DMS153 (cell line): ENCODE data around the gene SLC6A18.

Experiments used
- DNase-seq: peaks from one replicate; lab custom pipeline; 2025; lab: John Stamatoyannopoulos, UW

Gene SLC6A18

DNA sequence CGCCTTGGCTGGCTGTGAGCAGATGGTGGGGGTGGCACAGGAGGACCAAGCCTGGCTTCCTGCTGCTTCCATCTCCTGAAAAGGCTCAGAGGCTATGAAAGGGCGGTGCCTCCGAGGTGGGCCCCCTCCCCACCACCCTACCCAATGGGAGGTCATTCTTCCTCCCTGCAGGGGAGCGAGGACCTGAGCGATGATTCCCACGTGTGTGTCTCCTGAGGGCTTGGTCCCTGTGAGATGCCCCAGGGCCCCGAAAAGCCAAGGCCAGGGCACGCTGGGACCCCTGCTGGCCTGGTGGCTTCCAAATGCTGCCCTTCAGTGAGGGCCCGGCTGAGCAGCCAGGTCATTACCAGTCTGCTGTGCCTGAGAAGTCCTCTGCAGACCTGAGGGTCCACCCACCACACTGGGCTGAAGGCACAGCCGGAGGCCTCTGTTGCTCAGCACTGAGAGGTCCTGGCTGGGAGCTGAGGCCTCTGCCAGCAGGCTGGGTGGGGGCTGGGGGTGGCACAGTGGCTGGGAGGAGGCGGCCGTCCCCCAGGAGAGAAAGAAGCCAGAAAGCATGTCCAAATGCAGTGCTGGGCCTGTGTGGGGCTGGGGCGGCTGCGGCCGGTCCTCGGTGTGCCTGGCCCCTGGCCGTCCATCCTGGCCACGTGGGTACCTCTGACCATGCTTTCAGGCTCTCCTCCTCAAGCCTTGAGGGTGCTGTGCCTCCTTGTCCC, 37.8 kb upstream of the SLC6A18 start:
- no peak for DNase-seq

DNA sequence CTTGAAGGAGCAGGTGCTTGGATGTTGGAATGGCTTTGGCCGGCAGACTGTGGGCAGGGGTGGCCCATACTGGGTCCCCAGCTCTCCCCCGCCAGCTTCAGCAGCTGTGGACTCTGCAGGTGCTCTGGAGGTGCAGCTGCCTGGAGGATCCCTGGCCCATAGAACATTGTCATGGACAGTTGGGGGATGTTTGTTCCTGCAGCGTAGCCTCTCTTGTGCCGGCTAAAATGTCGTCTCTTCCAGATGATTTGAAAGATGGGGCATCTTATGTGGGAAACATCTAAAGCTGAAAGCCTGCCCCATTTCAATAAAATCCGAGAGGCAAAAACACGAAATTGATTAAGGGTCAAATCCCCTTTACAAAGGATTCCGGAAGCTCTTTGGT, 37.2 kb upstream of the SLC6A18 start:
- no peak for DNase-seq

DNA sequence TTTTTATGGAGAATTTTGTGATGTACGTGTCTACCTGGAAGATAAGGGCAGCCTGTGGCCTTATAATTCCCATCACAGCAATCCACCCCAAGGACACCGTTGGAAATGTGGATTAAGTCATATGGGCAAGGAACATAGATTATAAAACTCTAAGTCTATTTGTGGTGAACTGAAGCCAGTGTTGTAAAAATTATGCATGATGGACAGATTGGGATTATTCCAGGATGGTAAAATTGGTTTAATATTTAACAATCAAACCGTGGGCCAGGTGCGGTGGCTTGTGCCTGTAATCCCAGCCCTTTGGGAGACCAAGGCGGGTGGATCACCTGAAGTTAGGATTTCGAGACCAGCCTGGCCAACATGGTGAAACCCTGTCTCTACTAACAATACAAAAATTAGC, 36.7 kb upstream of the SLC6A18 start:
- no peak for DNase-seq

DNA sequence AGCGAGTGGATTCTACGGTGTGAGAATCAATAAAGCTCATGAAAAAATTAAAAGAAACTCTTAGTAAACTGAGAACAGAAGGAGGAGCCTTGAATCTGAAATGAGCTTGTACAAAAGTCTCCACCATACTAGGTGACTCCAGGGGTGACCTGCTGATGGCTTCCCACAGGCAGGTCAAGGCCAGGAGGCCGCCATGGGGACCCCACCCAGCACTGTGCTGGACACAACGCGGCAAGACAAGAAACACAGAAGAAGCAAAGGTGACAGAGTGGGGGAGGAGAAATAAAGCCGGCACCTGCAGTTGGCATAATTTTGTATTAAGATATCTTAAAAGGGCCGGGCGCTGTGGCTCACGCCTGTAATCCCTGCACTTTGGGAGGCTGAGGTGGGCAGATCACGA, 35.9 kb upstream of the SLC6A18 start:
- no peak for DNase-seq

- DNase-seq, result no peak
Observed at GRCh38 chr5:1190278-1190677, 34.9 kb upstream of the SLC6A18 start.

DNA sequence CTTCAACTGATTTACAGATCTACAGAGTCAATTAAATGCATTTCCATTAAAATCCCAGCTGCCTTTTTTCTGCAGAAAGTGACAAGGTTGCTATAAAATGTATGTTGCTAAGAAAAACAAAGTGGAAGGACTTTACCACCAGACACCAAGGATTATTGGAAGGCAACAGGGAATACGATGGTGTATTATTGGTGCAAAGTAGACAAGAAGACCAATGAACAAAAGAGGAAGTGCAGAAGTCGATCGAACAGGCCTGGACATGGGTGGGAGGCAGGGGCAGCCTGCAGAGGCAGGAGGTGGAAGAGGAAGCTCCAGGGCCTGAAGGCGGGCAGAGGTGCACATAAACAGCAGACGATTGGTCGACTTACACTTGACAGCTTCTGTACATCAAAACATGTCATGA, 34.3 kb upstream of the SLC6A18 start:
- no peak for DNase-seq

- no peak for DNase-seq
Observed at GRCh38 chr5:1192971-1193590, 32.1 kb upstream of the SLC6A18 start.

GRCh38 chr5:1193591-1193985, 31.6 kb upstream of the SLC6A18 start:
- DNase-seq, result no peak

DNA sequence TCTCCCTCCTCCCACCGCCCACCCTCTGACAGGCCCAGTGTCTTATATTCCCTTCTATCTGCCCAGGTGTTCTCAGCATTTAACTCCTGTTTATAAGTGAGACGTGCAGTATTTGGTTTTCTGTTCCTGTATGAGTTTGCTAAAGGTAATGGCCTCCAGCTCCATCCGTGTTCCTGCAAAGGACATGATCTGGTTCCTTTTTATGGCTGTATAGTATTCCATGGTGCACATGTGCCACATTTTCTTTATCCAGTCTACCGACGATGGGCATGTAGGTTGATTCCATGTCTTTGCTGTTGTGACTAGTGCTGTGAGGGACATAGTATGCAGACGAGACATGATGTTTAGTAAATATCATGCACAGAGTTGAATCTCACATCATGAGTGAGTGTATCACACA, 30.8 kb upstream of the SLC6A18 start:
- DNase-seq, result no peak

DNA sequence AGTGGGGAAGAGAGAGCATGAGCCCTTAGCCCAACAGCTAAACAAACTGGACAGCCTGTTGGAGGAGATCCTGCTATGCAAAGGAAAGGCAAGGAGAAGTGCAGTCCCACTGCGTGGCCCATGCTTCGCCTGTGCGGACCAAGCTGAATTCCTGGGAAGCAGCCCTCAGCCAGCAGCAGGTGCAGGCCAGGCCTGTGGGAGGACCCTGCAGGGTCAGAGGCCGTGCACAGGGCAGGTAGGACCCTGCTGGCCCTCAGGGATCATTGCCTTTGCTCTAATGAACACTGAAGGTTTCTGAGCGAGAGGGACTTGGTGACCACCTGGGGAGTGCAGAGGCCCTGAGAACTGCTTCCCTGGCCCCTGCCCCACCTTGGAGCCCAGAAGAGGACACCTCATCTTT, 29.7 kb upstream of the SLC6A18 start:
- DNase-seq, result no peak

DNA sequence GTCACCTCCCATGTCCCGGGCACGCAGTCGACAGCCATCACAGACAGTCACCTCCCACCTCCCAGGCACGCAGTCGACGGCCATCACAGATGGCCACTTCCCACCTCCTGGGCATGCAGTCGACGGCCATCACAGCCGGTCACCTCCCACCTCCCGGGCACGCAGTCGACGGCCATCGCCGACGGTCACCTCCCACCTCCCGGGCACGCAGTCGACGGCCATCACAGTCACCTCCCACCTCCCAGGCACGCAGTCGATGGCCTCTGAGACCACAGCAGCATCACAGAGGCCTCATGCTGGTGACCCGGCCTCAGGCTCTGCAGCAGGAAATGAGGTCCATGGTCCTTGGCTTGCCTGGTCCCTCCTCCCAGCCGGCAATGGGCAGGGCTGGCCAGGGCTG, 29.3 kb upstream of the SLC6A18 start:
- DNase-seq, result no peak

- no peak for DNase-seq
Observed at GRCh38 chr5:1196562-1196961, 28.6 kb upstream of the SLC6A18 start.

GRCh38 chr5:1197876-1198666, 27.1 kb upstream of the SLC6A18 start:
- no peak for DNase-seq

- no peak for DNase-seq
Observed at GRCh38 chr5:1199340-1199648, 25.9 kb upstream of the SLC6A18 start.

DNA sequence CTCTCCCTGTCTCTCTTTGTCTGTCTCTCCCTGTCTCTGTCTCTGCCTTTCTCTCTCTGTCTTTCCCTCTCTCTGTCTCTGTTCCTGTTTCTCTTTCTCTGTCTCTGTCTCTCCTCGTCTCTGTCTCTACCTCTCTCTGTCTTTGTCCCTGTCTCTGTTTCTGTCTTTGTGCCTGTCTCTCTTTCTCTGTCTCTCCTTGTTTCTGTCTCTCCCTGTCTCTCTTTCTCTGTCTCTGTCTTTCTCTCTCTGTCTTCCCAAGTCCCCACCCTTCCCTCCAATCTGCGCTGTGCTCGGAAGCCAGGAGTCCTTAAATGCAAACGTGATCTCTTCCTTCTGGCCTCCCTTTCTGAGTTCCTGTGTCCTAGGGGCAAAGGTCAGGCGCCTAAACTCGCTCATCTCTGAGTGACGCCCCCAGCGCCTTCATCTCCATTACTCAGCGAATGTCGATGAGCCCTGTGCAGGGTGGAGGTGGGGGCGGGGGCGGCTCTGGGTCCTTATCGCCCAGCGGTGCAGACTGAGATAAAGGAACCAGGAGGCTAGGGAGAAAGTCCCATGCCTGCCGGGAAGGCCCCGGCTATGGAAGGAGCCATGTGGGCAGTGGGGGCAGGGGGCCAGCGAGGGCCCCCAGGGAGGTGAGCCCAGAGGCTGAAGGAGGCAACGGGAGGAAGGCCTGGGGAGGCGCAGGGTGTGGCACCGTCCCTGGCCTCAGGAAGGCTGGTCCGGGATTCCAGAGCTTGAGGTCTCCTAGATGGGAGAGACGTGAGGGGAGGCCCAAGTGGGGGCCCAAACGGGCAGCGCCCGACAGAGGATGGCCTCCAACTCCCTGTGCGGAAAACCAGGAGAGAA, 25.3 kb upstream of the SLC6A18 start:
- no peak for DNase-seq

DNA sequence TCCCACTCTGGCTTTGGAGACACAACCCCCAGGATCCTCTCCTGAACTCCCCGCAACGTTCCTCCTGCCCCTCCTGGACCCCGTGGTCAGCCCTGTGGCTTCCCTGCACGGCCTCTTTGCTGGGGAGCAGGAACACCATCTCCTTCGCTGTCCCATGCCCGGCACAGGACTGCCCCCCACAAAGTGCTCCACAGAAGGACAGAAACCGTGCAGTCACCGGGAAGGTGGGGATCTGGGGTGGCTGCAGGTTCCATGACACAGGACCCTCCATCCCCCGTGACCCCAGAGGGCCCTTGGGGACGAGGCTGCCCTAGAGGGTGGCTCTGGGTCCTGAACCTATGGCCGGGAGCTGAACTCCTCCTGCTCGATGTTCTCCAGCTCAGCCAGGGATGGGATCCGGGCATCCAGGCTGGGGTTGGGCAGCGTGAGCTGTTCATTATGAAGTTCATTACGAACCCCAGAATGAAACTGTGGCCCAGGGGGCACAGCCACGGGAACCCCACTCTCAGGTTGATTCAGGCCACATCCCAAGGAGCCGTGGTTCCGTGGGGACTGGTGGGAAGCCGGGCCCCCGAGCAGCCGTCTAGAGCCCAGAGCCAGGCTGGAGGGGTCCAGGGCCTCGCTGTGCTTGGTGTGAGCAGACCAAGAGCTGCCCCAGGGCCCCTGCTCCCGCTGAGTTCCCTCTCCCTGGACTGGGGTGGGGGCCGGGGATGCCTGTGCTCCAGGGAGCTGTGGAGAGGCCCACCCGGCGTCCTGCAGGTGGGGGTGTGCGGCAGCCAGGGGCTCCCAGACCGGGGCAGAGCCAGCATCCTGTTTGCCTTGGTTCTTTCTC, 24.5 kb upstream of the SLC6A18 start:
- no peak for DNase-seq

- DNase-seq, result peak; percentile 9
Observed at GRCh38 chr5:1201327-1202025, 23.7 kb upstream of the SLC6A18 start, which contains the start of gene SLC6A19. Gene SLC6A19 (plus strand): TSS chr5:1201595. CDS start chr5:1201651, 56 bp downstream.

DNA sequence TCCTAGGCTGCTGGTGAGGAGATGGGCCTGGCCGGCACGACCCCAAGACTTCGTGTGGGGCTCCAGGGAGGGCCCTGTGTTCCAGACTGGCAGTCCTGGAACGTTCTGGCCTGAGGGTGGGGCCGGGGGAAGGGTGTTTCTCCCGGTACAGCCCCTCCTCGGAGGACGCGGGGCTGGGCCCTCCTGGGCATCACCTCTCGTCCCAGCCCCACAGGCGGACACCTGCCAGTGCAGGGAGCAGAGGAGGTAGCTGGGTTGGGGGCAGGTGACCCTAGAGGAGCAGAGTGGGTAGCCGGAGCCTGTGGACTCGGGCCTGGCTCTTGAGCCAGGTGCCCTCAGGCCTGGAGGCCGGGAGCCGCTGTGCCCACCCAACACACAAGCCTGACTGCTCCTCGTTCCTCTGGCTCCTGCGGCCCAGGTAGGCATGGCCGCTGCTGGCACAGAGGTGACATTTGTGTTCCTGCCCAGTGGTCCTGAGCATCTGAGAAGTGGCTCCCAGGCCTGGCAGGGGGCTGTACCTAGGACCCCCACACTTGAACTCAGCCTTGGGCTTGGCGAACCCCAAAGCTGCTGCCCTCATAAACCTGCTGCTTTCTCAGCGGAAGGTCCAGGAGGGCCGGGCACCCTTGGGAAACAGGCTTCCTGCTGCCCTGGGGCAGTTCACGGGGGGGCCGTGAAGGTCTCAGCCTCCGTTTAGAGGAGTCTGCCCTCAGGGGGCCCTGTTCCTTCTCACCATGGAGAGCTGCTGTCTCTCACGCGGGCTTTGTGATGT, 23.0 kb upstream of the SLC6A18 start:
- DNase-seq, result no peak

DNA sequence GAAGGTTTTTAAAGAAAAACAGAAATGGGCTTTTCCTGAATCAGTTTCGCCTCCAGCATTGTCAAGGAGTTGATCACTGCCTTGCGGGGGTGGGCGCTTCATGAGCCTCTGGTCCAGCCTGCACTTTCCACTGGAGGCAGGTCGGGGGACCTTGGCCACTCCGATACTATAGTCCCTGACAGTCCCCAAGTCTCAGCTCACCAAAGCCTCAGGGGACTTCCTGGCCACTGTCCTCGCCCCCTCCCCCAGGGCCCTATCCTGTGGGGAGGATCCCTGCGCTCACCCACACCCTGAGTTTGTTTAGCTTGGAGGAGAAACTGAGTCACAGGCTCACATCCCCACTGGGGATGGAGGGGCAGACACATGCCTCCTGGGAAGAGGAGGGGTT, 22.4 kb upstream of the SLC6A18 start:
- DNase-seq, result no peak

- no peak for DNase-seq
Observed at GRCh38 chr5:1203311-1203967, 21.7 kb upstream of the SLC6A18 start.
